ENCODE data around the gene GLS2. TPM values are rescaled to one million over a fixed set of nuclear protein-coding genes. Genes with fewer than 3 reads are reported as not detected.

The GLS2 gene
- total and polyA plus RNA-seq, 2 donors (not counting 1 experiment from before 2014, with no cell fraction given): 0.03 to 0.17 TPM

- H3K36me3 ChIP-seq (ENCODE audit: control insufficient read depth, insufficient read depth, low read length): no peaks in the 10 kb centered on the region
- no peak overlapping the region for H2AFZ ChIP-seq (ENCODE audit: low read length)
- peaks cover 4% of the 10 kb centered on the region for H3K4me1 ChIP-seq (ENCODE audit: control insufficient read depth, extremely low read depth, insufficient read depth, low read length)
- no peak overlapping the region for H3K9ac ChIP-seq (ENCODE audit: insufficient read depth, low read length)
- no peak overlapping the region for H3K27ac ChIP-seq (ENCODE audit: insufficient read depth, low read length)
- no peaks in the 10 kb centered on the region for H4K20me1 ChIP-seq (ENCODE audit: control insufficient read depth, extremely low read depth, insufficient read depth, low read length)
- no peak for DNase-seq (ENCODE audit: low read depth in 2 of 2)
- H3K27me3 ChIP-seq (ENCODE audit: control insufficient read depth, insufficient read depth, low read length): peaks cover 26% of the 10 kb centered on the region
- no peaks in the 10 kb centered on the region for H3K79me2 ChIP-seq (ENCODE audit: control insufficient read depth, insufficient read depth, low read length)
- no peaks in the 10 kb centered on the region for H3K9me3 ChIP-seq (ENCODE audit: control insufficient read depth, insufficient read depth, low read depth, low read length)
- no peak overlapping the region for H3K4me3 ChIP-seq (replicated peaks in 1 of 4; ENCODE audit: control extremely low read depth in 1 of 4, insufficient read depth in 1 of 4, low read depth in 3 of 4, low read length in 4 of 4)
- TF ChIP-seq CTCF (conservative IDR thresholded peaks at IDR 0.05 in 1 of 2, IDR thresholded peaks at IDR 0.05 in 1 of 2; ENCODE audit: low read depth in 1 of 2, low read length in 2 of 2) (no peak), EZH2 (IDR thresholded peaks at IDR 0.05; ENCODE audit: low read length, missing control alignments) (no peak)
- no peak overlapping the region for H3K4me2 ChIP-seq (ENCODE audit: extremely low read depth, insufficient read depth, low read length)
Observed at GRCh38 chr12:56484566-56484965, 3.4 kb downstream of the GLS2 start.

DNA sequence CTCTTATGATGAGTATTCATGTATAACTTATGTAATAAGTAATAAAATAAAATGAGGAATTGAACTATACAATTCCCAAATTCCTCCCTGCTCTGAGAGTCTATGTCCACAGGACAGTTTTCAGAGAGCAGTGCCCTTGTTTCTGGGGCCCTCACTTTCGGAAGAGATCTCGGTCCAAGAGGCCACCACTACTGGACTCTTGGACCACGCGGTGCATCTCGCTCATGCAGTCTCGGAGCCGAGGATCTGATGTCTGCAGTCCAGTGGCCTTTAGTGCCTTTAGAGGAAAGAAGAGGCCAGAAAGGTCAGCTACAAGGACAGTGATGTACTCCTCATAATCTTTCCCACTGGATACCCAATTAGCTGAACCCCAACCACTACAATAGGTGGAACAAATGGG lies 8.3 kb downstream of the GLS2 start:
- Histone ChIP-seq H3K27me3 (ENCODE audit: control insufficient read depth, insufficient read depth, low read length) (no peaks in the 10 kb centered on the region), H3K79me2 (ENCODE audit: control insufficient read depth, insufficient read depth, low read length) (no peaks in the 10 kb centered on the region), H3K4me3 (replicated peaks in 1 of 4; ENCODE audit: control extremely low read depth in 1 of 4, insufficient read depth in 1 of 4, low read depth in 3 of 4, low read length in 4 of 4) (no peak overlapping the region), H3K9ac (ENCODE audit: insufficient read depth, low read length) (no peak overlapping the region), H3K4me2 (ENCODE audit: extremely low read depth, insufficient read depth, low read length) (no peak overlapping the region), H3K4me1 (ENCODE audit: control insufficient read depth, extremely low read depth, insufficient read depth, low read length) (no peaks in the 10 kb centered on the region), H3K9me3 (ENCODE audit: control insufficient read depth, insufficient read depth, low read depth, low read length) (no peaks in the 10 kb centered on the region), H4K20me1 (ENCODE audit: control insufficient read depth, extremely low read depth, insufficient read depth, low read length) (no peaks in the 10 kb centered on the region), H2AFZ (ENCODE audit: low read length) (no peak overlapping the region), H3K36me3 (ENCODE audit: control insufficient read depth, insufficient read depth, low read length) (no peaks in the 10 kb centered on the region), H3K27ac (ENCODE audit: insufficient read depth, low read length) (no peak overlapping the region)
- DNase-seq (ENCODE audit: low read depth in 2 of 2): no peak
- TF ChIP-seq CTCF (conservative IDR thresholded peaks at IDR 0.05 in 1 of 2, IDR thresholded peaks at IDR 0.05 in 1 of 2; ENCODE audit: low read depth in 1 of 2, low read length in 2 of 2) (no peak), EZH2 (IDR thresholded peaks at IDR 0.05; ENCODE audit: low read length, missing control alignments) (no peak)

DNA sequence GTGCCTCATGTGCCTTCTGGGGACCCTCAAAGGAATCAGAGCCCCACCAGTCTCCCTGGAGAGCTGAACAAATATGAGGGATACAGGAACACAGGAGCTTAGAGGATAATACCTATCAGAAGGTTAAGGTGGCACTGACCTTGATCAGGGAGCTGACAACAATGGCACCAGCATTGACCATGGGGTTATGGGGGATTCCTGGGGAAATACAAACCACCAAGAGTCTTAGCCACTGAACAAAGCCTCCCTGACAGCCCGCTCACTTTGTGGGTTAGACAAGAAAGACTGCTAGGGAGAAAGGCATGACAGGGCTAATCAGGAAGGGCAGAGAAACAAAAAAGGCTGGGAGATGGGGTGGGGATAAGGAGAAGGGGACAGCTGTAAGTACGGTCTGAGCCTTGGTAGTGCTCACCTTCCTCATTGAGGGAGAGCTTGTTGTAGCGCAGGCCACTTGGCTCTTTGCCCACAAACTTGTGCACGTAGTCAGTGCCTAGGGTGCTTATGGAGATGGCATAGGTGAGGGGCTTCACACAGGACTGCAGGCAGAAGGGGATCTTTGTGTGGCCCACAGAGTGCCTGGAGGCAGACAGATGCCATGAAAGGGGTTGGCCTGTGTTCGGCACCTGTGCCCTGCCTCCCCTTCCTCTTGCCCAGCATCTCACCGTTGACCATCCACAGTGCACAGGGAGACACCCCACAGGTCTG lies 10.3 kb downstream of the GLS2 start:
- no peaks in the 10 kb centered on the region for H3K9me3 ChIP-seq (ENCODE audit: control insufficient read depth, insufficient read depth, low read depth, low read length)
- H3K4me1 ChIP-seq (ENCODE audit: control insufficient read depth, extremely low read depth, insufficient read depth, low read length): no peaks in the 10 kb centered on the region
- H3K9ac ChIP-seq (ENCODE audit: insufficient read depth, low read length): no peak overlapping the region
- H3K4me3 ChIP-seq (replicated peaks in 1 of 4; ENCODE audit: control extremely low read depth in 1 of 4, insufficient read depth in 1 of 4, low read depth in 3 of 4, low read length in 4 of 4): no peak overlapping the region
- H2AFZ ChIP-seq (ENCODE audit: low read length): no peak overlapping the region
- H3K27me3 ChIP-seq (ENCODE audit: control insufficient read depth, insufficient read depth, low read length): no peaks in the 10 kb centered on the region
- no peak for TF ChIP-seq EZH2 (IDR thresholded peaks at IDR 0.05; ENCODE audit: low read length, missing control alignments)
- no peak for TF ChIP-seq CTCF (conservative IDR thresholded peaks at IDR 0.05 in 1 of 2, IDR thresholded peaks at IDR 0.05 in 1 of 2; ENCODE audit: low read depth in 1 of 2, low read length in 2 of 2)
- H3K27ac ChIP-seq (ENCODE audit: insufficient read depth, low read length): no peak overlapping the region
- H3K79me2 ChIP-seq (ENCODE audit: control insufficient read depth, insufficient read depth, low read length): no peaks in the 10 kb centered on the region
- no peak overlapping the region for H3K4me2 ChIP-seq (ENCODE audit: extremely low read depth, insufficient read depth, low read length)
- DNase-seq (ENCODE audit: low read depth in 2 of 2): no peak
- no peaks in the 10 kb centered on the region for H4K20me1 ChIP-seq (ENCODE audit: control insufficient read depth, extremely low read depth, insufficient read depth, low read length)
- H3K36me3 ChIP-seq (ENCODE audit: control insufficient read depth, insufficient read depth, low read length): no peaks in the 10 kb centered on the region
